Astrocyte (in vitro differentiated cells and primary cell): ENCODE measurements around the gene VAV1. TPM values are rescaled to one million over a fixed set of nuclear protein-coding genes. Genes with fewer than 3 reads are reported as not detected.
"Not testable (repeated sequence)": the region's sequence is repeated elsewhere in the genome, so short reads cannot be mapped to it uniquely, and the experiment has no call there.

Experiments used
- DNase-seq: peaks from one replicate; pipeline ENCODE4 v3.0.0-alpha.2; 2010; ENCODE audit warnings: low read depth
- FAIRE-seq: peaks from 2 replicates; lab custom pipeline; 2011; peaks lifted over from hg19 to GRCh38; lab: Jason Lieb, UNC
- H2AFZ ChIP-seq: 2 replicates; pipeline ENCODE4 v1.6.0; 2012; ENCODE audit warnings: low read depth, low read length, inconsistent platforms
- H3K27ac ChIP-seq: 2 replicates; pipeline ENCODE4 v1.5.1; 2011; ENCODE audit warnings: low read depth, low read length, inconsistent platforms
- H3K27me3 ChIP-seq: 2 replicates; pipeline ENCODE4 v1.6.0; 2011; ENCODE audit warnings: low read length, inconsistent platforms; ENCODE audit not compliant: insufficient read depth
- H3K36me3 ChIP-seq: 2 replicates; pipeline ENCODE4 v1.5.1; 2011; ENCODE audit warnings: low read length, inconsistent platforms; ENCODE audit not compliant: insufficient read depth
- H3K4me1 ChIP-seq: 2 replicates; pipeline ENCODE4 v1.5.1; 2011; ENCODE audit warnings: low read length, inconsistent platforms; ENCODE audit not compliant: insufficient read depth
- H3K4me2 ChIP-seq: 2 replicates; pipeline ENCODE4 v1.6.0; 2012; ENCODE audit warnings: low read length, inconsistent platforms
- H3K4me3 ChIP-seq: 2 replicates; pipeline ENCODE4 v1.5.1; 2011; ENCODE audit warnings: low read depth, mild to moderate bottlenecking, low read length, inconsistent platforms; ENCODE audit not compliant: insufficient read depth
- H3K79me2 ChIP-seq: 2 replicates; pipeline ENCODE4 v1.6.0; 2012; ENCODE audit warnings: mild to moderate bottlenecking, low read length, inconsistent platforms; ENCODE audit not compliant: insufficient read depth
- H3K9ac ChIP-seq: 2 replicates; pipeline ENCODE4 v1.6.0; 2012; ENCODE audit warnings: mild to moderate bottlenecking, low read length, inconsistent platforms
- H3K9me3 ChIP-seq: 2 replicates; pipeline ENCODE4 v1.5.1; 2012; ENCODE audit warnings: low read depth, mild to moderate bottlenecking, low read length, inconsistent platforms; ENCODE audit not compliant: insufficient read depth
- H4K20me1 ChIP-seq: 2 replicates; pipeline ENCODE4 v1.6.0; 2012; ENCODE audit warnings: low read length, inconsistent platforms; ENCODE audit not compliant: insufficient read depth
- H3K27ac Mint-ChIP-seq: one replicate; pipeline ENCODE4 v1.8.0; 2021; ENCODE audit warnings: mild to moderate bottlenecking, mixed read lengths; ENCODE audit not compliant: unreplicated experiment
- H3K27me3 Mint-ChIP-seq: one replicate; pipeline ENCODE4 v1.8.0; 2021; ENCODE audit warnings: low read depth, mixed read lengths; ENCODE audit not compliant: unreplicated experiment
- H3K36me3 Mint-ChIP-seq: one replicate; pipeline ENCODE4 v1.8.0; 2021; ENCODE audit warnings: low read depth, mixed read lengths; ENCODE audit not compliant: unreplicated experiment
- H3K4me1 Mint-ChIP-seq: one replicate; pipeline ENCODE4 v1.8.0; 2021; ENCODE audit warnings: low read depth, mixed read lengths; ENCODE audit not compliant: unreplicated experiment
- H3K4me3 Mint-ChIP-seq: one replicate; pipeline ENCODE4 v1.8.0; 2021; ENCODE audit warnings: mild to moderate bottlenecking, moderate library complexity, mixed read lengths; ENCODE audit not compliant: unreplicated experiment
- H3K9me3 Mint-ChIP-seq: one replicate; pipeline ENCODE4 v1.8.0; 2021; ENCODE audit warnings: mild to moderate bottlenecking, mixed read lengths; ENCODE audit not compliant: unreplicated experiment
- CTCF ChIP-seq: IDR thresholded peaks from 2 replicates; pipeline ENCODE4 v1.5.1; 2011; ENCODE audit warnings: low read depth, mild to moderate bottlenecking, inconsistent platforms, low read length, moderate library complexity; ENCODE audit not compliant: insufficient read depth
- EZH2 ChIP-seq: IDR thresholded peaks from 2 replicates; pipeline ENCODE4 v1.6.1; 2012; ENCODE audit warnings: mild to moderate bottlenecking, low read length, inconsistent platforms; ENCODE audit not compliant: insufficient read depth
- total RNA-seq: library from RNA; stranded (reverse); gene quantifications from 2 replicates; pipeline ENCODE4 v1.2.1, GENCODE V29; 2021

Gene VAV1
- total RNA-seq, 1 donor from 2014 or later, result not detected

GRCh38 chr19:6797646-6798045 lies 25.1 kb downstream of the VAV1 start:
- H4K20me1 ChIP-seq, result no peaks in the 10 kb centered on the region
- no peaks in the 10 kb centered on the region for H3K36me3 ChIP-seq
- H3K4me1 ChIP-seq, result peaks cover 5% of the 10 kb centered on the region
- DNase-seq (no peak), FAIRE-seq (no peak)
- no peaks in the 10 kb centered on the region for H3K27me3 ChIP-seq
- Mint-ChIP-seq H3K4me1 (no peaks in the 10 kb centered on the region), H3K27ac (no peak overlapping the region), H3K9me3 (peaks cover 18% of the 10 kb centered on the region), H3K4me3 (no peak overlapping the region), H3K36me3 (no peaks in the 10 kb centered on the region), H3K27me3 (no peaks in the 10 kb centered on the region)
- no peak overlapping the region for H3K9ac ChIP-seq
- H3K4me2 ChIP-seq, result no peak overlapping the region
- no peak overlapping the region for H2AFZ ChIP-seq
- no peak for TF ChIP-seq EZH2
- TF ChIP-seq CTCF, result no peak
- H3K79me2 ChIP-seq, result no peaks in the 10 kb centered on the region
- H3K9me3 ChIP-seq, result no peaks in the 10 kb centered on the region
- H3K27ac ChIP-seq, result no peak overlapping the region
- H3K4me3 ChIP-seq, result no peak overlapping the region

DNA sequence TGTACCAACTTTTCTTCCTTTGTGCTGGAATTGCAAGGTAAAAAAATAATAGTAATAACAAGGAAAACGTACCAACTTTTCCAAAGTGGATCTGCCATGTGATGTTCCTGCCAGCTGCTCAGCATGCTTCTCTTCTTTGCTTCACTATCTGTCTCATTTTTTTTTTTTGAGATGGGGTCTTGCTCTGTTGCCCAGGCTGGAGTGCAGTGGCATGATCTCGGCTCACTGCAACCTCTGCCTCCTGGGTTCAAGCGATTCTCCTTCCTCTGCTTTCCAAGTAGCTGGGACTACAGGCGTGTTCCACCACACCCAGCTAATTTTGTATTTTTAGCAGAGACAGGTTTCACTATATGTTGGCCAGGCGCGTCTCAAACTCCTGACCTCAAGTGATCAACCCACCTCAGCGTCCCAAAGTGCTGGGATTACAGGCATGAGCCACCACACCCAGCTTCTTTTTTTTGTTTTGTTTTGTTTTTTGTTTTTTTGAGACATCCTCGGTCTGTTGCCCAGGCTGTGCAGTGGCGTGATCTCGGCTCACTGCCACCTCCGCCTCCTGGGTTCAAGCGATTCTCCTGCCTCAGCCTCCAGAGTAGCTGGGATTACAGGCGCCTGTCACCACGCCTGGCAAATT lies 27.8 kb downstream of the VAV1 start:
- H3K27ac ChIP-seq, H2AFZ ChIP-seq, H3K36me3 Mint-ChIP-seq, H3K4me1 ChIP-seq, H3K27ac Mint-ChIP-seq, H3K9ac ChIP-seq, H3K4me3 ChIP-seq, H3K4me1 Mint-ChIP-seq, H3K36me3 ChIP-seq, H3K9me3 ChIP-seq, H3K4me3 Mint-ChIP-seq, FAIRE-seq, H3K27me3 ChIP-seq, H3K27me3 Mint-ChIP-seq, H3K79me2 ChIP-seq, DNase-seq, H4K20me1 ChIP-seq, H3K4me2 ChIP-seq: not testable (repeated sequence)
- peaks cover 21% of the 10 kb centered on the region for H3K9me3 Mint-ChIP-seq

DNA sequence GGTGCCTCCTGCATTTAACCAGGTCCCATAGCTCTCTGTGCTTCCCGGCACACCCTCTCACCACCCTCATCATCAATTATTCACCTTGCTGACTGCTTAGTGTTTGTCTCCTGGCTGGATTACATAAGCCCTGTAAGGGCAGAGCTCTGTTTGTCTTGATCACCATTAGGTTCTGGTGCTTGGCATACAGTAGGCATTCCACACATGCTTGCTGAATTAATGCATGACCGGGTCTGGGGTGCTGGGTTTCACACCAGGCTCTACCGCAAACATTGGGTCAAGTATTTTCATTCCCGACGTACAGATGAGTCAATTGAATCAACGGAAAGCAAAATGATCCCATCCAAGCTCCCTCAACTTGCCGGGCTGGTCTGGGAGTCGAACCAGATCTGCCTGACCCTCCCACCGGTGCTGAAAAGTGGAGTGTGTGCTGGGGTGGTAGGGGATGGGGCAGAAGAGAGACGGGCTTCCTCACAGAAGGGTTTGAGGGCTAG lies 28.5 kb downstream of the VAV1 start:
- Mint-ChIP-seq H3K4me3 (no peak overlapping the region), H3K4me1 (no peaks in the 10 kb centered on the region), H3K36me3 (no peaks in the 10 kb centered on the region), H3K27ac (no peak overlapping the region), H3K9me3 (peaks cover 19% of the 10 kb centered on the region), H3K27me3 (no peaks in the 10 kb centered on the region)
- Histone ChIP-seq H2AFZ (peak overlapping the region; percentile 49), H3K79me2 (no peaks in the 10 kb centered on the region), H3K36me3 (no peaks in the 10 kb centered on the region), H3K4me1 (peaks cover 5% of the 10 kb centered on the region), H3K4me3 (no peak overlapping the region), H3K27me3 (no peaks in the 10 kb centered on the region), H3K9ac (no peak overlapping the region), H3K27ac (no peak overlapping the region), H3K4me2 (peak overlapping the region; percentile 59), H3K9me3 (no peaks in the 10 kb centered on the region), H4K20me1 (no peaks in the 10 kb centered on the region)
- FAIRE-seq, result no peak
- TF ChIP-seq EZH2, result no peak
- TF ChIP-seq CTCF, result no peak
- peak; percentile 84 for DNase-seq
